Measurements from ENCODE around the gene XKR3. TPM values are rescaled to one million over a fixed set of nuclear protein-coding genes. Genes with fewer than 3 reads are reported as not detected.
"Not testable (repeated sequence)": the region's sequence is repeated elsewhere in the genome, so short reads cannot be mapped to it uniquely, and the experiment has no call there.

The XKR3 gene
- not detected for total RNA-seq

GRCh38 chr22:16824716-16825687 lies at the start of gene XKR3:
Gene XKR3 (minus strand): TSS chr22:16825411. CDS start chr22:16808073, 17,338 bp downstream.
- H3K36me3 ChIP-seq, result no peaks in the 10 kb centered on the region
- H3K9me3 ChIP-seq, result no peaks in the 10 kb centered on the region
- ATAC-seq (no peak), DNase-seq (no peak)
- TF ChIP-seq CTCF (IDR thresholded peaks at IDR 0.05 in 4 of 5, conservative IDR thresholded peaks at IDR 0.05 in 1 of 5) (no peak), POLR2A (IDR thresholded peaks at IDR 0.05) (no peak)
- in situ Hi-C loops (cut with MboI; ENCODE audit: low sequenced_read_pairs in 4 of 4) (no loop called here), intact Hi-C loops (cut with DNase I; ENCODE audit: low total_unique reads) (no loop called here)
- H3K27me3 ChIP-seq, result no peaks in the 10 kb centered on the region
- H3K4me1 ChIP-seq, result no peaks in the 10 kb centered on the region
- peak within 1 kb of the TSS in 1 of 4 donors; percentile 24 for H3K4me3 ChIP-seq
- no peak within 1 kb of the TSS for H3K27ac ChIP-seq

GRCh38 chr22:16869640-16870039 lies 44.4 kb upstream of the XKR3 start:
- ATAC-seq; H3K27ac ChIP-seq; in situ Hi-C loops (cut with MboI; ENCODE audit: low sequenced_read_pairs in 4 of 4); H3K9me3 ChIP-seq; H3K36me3 ChIP-seq; H3K4me1 ChIP-seq; DNase-seq; H3K27me3 ChIP-seq; intact Hi-C loops (cut with DNase I; ENCODE audit: low total_unique reads); H3K4me3 ChIP-seq: not testable (repeated sequence)

- Histone ChIP-seq H3K9me3 (no peaks in the 10 kb centered on the region), H3K36me3 (no peaks in the 10 kb centered on the region), H3K27me3 (no peaks in the 10 kb centered on the region), H3K27ac (no peak overlapping the region), H3K4me1 (no peaks in the 10 kb centered on the region), H3K4me3 (no peak overlapping the region)
- ATAC-seq (no peak), DNase-seq (no peak)
- no peak for TF ChIP-seq CTCF (IDR thresholded peaks at IDR 0.05 in 4 of 5, conservative IDR thresholded peaks at IDR 0.05 in 1 of 5)
- no peak for TF ChIP-seq POLR2A (IDR thresholded peaks at IDR 0.05)
- intact Hi-C loops (cut with DNase I; ENCODE audit: low total_unique reads), result no loop called here
- in situ Hi-C loops (cut with MboI; ENCODE audit: low sequenced_read_pairs in 4 of 4), result no loop called here
Observed at GRCh38 chr22:16866167-16866566, 41.0 kb upstream of the XKR3 start.

GRCh38 chr22:16856851-16857250 lies 31.6 kb upstream of the XKR3 start:
- intact Hi-C loops (cut with DNase I; ENCODE audit: low total_unique reads); ATAC-seq: not testable (repeated sequence)

GRCh38 chr22:16854631-16855030 lies 29.4 kb upstream of the XKR3 start:
- no peaks in the 10 kb centered on the region for H3K9me3 ChIP-seq
- no peaks in the 10 kb centered on the region for H3K36me3 ChIP-seq
- no peaks in the 10 kb centered on the region for H3K4me1 ChIP-seq
- H3K4me3 ChIP-seq, result no peak overlapping the region
- no peak overlapping the region for H3K27ac ChIP-seq
- TF ChIP-seq POLR2A (IDR thresholded peaks at IDR 0.05) (no peak), CTCF (IDR thresholded peaks at IDR 0.05 in 4 of 5, conservative IDR thresholded peaks at IDR 0.05 in 1 of 5) (no peak)
- no peaks in the 10 kb centered on the region for H3K27me3 ChIP-seq
- no peak for ATAC-seq
- in situ Hi-C loops (cut with MboI; ENCODE audit: low sequenced_read_pairs in 4 of 4), result no loop called here
- no peak for DNase-seq
- intact Hi-C loops (cut with DNase I; ENCODE audit: low total_unique reads), result no loop called here

More at GRCh38 chr22:16856851-16857250, 31.6 kb upstream of the XKR3 start:
- H3K27ac ChIP-seq; H3K4me3 ChIP-seq; H3K27me3 ChIP-seq; H3K9me3 ChIP-seq; H3K4me1 ChIP-seq; H3K36me3 ChIP-seq; DNase-seq; in situ Hi-C loops (cut with MboI; ENCODE audit: low sequenced_read_pairs in 4 of 4): not testable (repeated sequence)

GRCh38 chr22:16851268-16851996 lies 26.2 kb upstream of the XKR3 start:
- intact Hi-C loops (cut with DNase I; ENCODE audit: low total_unique reads); H3K36me3 ChIP-seq; ATAC-seq; H3K27me3 ChIP-seq; DNase-seq; H3K27ac ChIP-seq; H3K4me1 ChIP-seq; in situ Hi-C loops (cut with MboI; ENCODE audit: low sequenced_read_pairs in 4 of 4); H3K9me3 ChIP-seq; H3K4me3 ChIP-seq: not testable (repeated sequence)
